T-helper 2 cell treated with Interferon-gamma antibody and Interleukin-4, amounts not matched to agents 100 ng/mL and 5 ng/mL, for 36 hours (primary cell): ENCODE data around the gene P4HA1. TPM values are rescaled to one million over a fixed set of nuclear protein-coding genes. Genes with fewer than 3 reads are reported as not detected.
"Not testable (repeated sequence)": the region's sequence is repeated elsewhere in the genome, so short reads cannot be mapped to it uniquely, and the experiment has no call there.

Experiments
- intact Hi-C: fragments of 100-400 bp; cut with micrococcal nuclease; formaldehyde crosslinking; loops from one replicate; pipeline ENCODE4 v1.15.1; 2023
- total RNA-seq: library from RNA; stranded (reverse); gene quantifications from 2 replicates; pipeline ENCODE4 v1.2.3, GENCODE V29; 2022

The P4HA1 gene
- total RNA-seq, 1 donor from 2014 or later = 32.6 TPM

GRCh38 chr10:73044378-73045285, 52.0 kb downstream of the P4HA1 start:
- intact Hi-C loops = no loop called here

GRCh38 chr10:73043766-73044377, 52.8 kb downstream of the P4HA1 start:
- intact Hi-C loops = no loop called here

GRCh38 chr10:73043319-73043718, 53.3 kb downstream of the P4HA1 start:
- intact Hi-C loops = no loop called here

DNA sequence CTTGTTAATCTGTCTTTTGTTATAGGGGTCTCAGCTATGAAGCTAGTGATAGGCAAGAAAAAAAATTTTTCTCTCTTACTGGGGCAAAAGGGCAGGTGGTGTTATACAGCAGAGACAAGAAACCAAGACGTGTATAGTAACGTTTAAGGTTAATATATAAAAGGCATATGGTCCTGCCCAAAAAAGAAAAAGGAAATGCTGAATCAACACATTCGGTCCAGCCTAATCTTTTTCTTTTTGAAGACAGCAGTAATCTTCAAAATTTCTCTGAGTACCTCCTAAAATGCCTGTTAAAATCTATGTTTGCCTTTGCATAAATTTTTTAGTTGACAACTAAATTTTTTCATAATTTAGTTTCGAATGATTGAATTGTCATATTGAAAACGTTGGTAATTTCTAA, 54.5 kb downstream of the P4HA1 start:
- intact Hi-C loops = no loop called here

- intact Hi-C loops = no loop called here
Measured at GRCh38 chr10:73039635-73040034, 57.0 kb downstream of the P4HA1 start.

DNA sequence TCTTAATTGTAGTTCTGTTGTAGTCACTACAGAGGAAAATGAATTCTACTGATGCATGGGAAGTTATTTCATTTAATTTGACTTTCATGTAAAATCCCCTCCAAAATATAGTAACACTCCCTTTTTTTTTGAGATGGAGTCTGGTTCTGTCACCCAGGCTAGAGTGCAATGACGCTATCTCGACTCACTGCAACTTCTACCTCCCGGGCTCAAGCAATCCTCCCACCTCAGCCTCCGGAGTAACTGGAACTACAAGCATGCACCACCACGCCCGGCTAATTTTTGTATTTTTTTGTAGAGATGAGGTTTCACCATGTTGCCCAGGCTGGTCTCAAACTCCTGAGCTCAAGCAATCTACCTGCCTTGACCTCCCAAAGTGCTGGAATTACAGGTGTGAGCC, 60.4 kb downstream of the P4HA1 start:
- intact Hi-C loops = not testable (repeated sequence)

DNA sequence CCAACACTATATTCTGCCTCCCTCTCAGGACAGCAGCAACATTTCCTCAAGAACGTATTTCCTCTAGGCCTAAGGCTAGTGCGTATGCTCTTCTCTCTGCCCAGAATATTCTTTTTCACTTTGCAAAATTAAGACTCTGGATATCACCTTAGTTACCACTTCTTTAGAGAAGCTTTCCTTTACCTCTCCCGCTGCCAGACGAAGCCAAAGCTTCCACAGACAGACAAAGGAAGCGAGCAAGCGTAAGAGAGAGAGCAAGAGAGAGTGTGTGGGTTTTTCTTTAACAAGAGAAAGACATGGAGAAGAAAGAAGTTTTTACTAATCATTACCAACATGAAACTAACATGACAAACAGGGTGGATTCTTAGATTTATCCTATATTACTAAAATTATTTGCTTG, 64.1 kb downstream of the P4HA1 start:
- intact Hi-C loops = no loop called here

DNA sequence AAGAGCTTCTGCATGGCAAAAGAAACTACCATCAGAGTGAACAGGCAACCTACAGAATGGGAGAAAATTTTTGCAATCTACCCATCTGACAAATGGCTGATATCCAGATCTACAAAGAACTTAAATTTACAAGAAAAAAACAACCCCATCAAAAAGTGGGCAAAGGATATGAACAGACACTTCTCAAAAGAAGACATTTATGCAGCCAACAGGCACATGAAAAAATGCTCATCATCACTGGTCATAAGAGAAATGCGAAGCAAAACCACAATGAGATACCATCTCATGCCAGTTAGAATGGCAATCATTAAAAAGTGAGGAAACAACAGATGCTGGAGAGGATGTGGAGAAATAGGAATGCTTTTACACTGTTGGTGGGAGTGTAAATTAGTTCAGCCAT, 70.0 kb downstream of the P4HA1 start:
- intact Hi-C loops = not testable (repeated sequence)

DNA sequence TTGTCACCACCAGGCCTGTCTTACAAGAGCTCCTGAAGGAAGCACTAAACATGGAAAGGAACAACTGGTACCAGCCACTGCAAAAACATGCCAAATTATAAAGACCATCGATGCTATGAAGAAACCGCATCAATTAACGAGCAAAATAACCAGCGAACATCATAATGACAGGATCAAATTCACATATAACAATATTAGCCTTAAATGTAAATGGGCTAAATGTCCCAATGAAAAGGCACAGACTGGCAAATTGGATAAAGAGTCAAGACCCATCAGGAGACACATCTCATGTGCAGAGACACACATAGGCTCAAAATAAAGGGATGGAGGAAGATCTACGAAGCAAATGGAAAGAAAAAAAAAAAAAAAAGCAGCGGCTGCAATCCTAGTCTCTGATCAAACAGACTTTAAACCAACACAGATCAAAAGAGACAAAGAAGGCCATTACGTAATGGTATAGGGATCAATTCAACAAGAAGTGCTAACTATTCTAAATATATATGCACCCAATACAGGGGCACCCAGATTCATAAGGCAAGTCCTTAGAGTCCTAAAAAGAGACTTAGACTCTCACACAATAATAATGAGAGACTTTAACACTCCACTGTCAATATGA, 73.1 kb downstream of the P4HA1 start:
- intact Hi-C loops = not testable (repeated sequence)

GRCh38 chr10:73022961-73023360, 73.7 kb downstream of the P4HA1 start:
- intact Hi-C loops = not testable (repeated sequence)

GRCh38 chr10:73021538-73022164, 75.0 kb downstream of the P4HA1 start:
- intact Hi-C loops = not testable (repeated sequence)

GRCh38 chr10:73021050-73021449, 75.6 kb downstream of the P4HA1 start:
- intact Hi-C loops = no loop called here

DNA sequence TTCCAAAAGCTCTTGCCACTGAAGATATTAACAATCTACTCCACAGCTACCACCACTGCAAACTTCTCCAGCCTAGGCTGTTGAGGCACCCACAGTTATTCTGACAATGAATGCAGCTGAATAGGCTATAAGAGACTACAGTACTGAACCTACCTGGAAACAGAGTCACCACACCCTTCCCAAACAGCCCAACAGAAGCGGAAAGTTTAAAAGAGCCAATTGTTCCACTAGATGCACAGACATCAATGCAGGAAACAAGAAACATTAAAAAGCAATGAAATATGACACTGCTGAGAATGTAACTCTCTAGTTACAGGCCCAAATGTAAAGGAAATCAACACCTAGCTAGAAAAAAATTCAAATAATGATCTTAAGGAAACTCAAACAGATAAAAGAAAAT, 77.6 kb downstream of the P4HA1 start:
- intact Hi-C loops = no loop called here

DNA sequence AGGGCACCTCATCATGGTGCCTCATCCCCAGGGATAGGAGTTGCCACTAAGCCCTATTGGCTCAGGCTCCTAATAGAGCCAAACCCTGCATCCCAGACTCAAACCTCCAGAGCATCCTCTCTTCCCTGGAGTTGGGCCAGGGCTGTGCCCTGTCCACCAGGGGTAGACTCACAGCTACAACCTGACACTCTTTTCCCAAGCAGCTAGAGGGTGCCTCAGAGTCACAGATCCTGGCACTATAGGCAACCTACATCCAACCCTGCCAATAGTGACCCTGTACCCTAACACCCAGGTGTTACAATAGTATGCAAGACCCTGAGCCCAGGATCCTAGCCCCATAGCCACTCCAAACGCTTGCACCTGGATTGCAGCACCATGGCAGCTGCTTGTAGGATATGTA, 78.0 kb downstream of the P4HA1 start:
- intact Hi-C loops = no loop called here

- intact Hi-C loops = no loop called here
Measured at GRCh38 chr10:73017955-73018480, 78.6 kb downstream of the P4HA1 start.

- intact Hi-C loops = no loop called here
Measured at GRCh38 chr10:73015779-73016178, 80.9 kb downstream of the P4HA1 start.

- intact Hi-C loops = no loop called here
Measured at GRCh38 chr10:73003822-73004221, 92.8 kb downstream of the P4HA1 start.

GRCh38 chr10:73000973-73001372, 95.7 kb downstream of the P4HA1 start:
- intact Hi-C loops = no loop called here

GRCh38 chr10:72997099-72997498, 99.6 kb downstream of the P4HA1 start:
- intact Hi-C loops = no loop called here

- intact Hi-C loops = not testable (repeated sequence)
Measured at GRCh38 chr10:72995459-72995858, 101.2 kb downstream of the P4HA1 start.

- intact Hi-C loops = not testable (repeated sequence)
Measured at GRCh38 chr10:72989771-72990170, 106.9 kb downstream of the P4HA1 start.

DNA sequence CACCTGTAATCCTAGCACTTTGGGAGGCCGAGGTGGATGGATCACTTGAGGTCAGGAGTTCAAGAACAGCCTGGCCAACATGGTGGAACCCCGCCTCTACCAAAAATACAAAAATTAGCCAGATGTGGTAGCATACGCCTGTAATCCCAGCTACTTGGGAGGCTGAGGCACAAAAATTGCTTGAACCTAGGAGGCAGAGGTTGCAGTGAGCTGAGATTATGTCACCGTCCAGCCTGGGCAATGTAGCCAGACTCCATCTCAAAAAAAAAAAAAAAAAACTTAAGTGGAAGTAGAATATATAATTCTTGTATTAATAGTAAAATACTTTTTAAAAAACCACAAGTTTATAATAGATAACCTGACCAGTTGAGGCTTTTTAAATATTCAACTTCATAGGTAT, 112.0 kb downstream of the P4HA1 start:
- intact Hi-C loops = not testable (repeated sequence)
